Measurements from ENCODE around the gene A2M. TPM values are rescaled to one million over a fixed set of nuclear protein-coding genes. Genes with fewer than 3 reads are reported as not detected.

A2M gene
- total RNA-seq, 1 donor from 2014 or later = 996 TPM

DNA sequence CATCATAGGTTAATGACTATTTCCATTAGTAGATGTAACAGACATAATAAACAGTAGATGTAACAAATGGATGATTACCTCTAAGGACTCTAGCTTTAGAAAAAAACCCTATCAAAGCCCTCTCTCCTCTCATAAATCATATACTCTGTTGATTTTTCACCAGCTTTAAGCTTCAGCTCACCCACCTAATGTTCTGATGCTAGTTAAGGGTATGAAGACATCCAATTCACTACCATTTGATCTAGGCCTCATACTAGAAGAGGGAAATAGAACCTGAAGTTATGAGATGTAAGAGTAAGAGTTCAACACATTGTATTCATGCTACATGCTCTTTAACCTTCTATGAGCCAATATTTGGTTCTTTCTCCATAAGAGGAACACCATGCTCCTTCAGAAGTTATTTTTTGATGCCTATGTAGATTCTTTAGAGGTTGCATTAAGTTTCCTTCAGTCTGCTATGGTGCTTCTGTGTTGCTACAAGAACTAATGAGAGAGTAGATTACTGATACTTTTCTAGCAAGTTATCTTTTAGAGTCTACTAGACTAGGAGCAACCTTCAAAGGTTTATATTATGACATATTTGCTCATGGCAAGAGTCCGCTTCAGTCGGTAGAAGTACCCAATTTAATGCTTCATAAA is 16.0 kb downstream of the A2M start:
- DNase-seq (ENCODE audit: low spot score) = no peak

DNA sequence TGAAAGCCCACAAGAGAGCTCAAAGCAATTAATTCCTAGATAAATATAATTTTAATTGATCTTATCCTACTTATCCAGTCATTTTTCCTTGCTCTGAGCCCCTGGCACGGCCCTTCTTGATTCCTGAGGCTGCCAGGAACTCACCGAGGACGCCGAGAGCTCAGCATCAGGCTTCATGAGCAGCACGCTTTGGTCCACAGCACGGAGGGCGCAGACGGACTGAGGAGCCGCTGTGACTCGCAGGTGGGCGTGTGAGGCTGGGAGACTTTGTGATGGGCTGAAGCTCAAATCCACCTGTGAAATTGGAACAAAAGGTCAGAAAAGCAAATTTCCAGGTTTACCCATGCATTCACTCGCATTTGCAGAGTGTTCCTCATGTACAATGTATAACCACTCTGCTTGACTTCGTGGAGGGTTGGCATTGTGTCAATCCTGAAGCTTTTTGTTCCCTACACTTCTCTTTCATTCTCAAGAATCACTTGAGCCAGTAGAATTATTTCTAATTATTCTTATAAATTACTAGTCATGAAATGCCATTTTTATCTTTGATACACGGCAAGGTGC is 17.2 kb downstream of the A2M start:
- no peak for DNase-seq (ENCODE audit: low spot score)

- DNase-seq (ENCODE audit: low spot score) = no peak
These were observed 17.6 kb downstream of the A2M start for GRCh38 chr12:9098115-9098452.

- DNase-seq (ENCODE audit: low spot score) = no peak
These were observed 19.0 kb downstream of the A2M start for GRCh38 chr12:9096563-9097176.

- DNase-seq (ENCODE audit: low spot score) = no peak
These were observed 20.4 kb downstream of the A2M start for GRCh38 chr12:9095322-9095721.

GRCh38 chr12:9094512-9095206 is 21.1 kb downstream of the A2M start:
- no peak for DNase-seq (ENCODE audit: low spot score)

- DNase-seq (ENCODE audit: low spot score) = no peak
These were observed 23.7 kb downstream of the A2M start for GRCh38 chr12:9091891-9092598.

DNA sequence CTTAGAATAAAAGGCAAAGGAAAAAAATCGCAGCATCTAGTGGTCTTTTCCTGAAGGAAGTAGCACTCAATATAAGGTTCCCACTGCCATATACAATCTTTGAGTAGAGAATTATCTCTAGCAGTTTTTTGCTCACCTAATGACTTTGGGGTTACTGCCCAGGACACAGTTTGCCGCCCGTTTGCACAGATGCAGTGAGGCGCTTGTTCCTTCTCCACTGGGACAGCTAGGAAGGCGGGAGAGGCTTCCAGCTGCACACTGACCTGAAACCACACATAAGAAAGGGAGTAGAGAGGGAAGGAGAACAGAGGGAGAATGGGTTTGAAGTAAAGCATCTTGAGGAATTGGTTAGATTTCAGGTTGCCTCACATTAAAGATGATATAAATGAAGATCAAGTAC is 25.5 kb downstream of the A2M start:
- no peak for DNase-seq (ENCODE audit: low spot score)

DNA sequence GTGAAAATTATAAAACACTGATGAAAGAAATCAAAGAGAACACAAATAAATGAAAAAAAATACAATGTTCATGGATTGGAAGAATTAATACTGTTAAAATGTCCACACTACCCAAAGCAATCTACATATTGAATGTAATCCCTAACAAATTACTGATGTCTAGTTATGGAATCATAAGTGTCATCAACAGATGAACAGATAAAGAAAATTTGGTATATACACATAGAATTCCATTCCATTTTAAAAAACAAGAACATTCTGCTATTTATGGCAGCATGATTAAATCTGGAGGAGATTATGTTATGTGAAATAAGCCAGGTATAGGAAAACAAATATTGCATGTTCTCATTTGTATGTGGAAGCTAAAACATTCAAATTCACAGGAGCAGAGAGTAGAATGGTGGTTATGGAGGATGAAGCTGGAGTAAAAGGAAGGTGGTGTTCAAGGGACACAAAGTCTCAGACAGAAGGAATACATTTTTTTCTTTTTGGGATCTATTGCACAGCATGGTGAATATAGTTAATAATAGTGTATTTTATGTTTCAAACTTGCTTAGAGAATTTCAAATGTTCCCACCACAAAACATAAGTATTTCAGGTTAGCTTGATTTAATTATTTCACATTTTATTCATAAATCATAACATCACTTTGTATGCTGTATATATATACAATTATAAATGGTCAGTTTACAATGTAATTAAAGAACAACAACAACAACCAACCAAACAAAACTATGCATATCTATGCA is 28.5 kb downstream of the A2M start:
- no peak for DNase-seq (ENCODE audit: low spot score)

DNA sequence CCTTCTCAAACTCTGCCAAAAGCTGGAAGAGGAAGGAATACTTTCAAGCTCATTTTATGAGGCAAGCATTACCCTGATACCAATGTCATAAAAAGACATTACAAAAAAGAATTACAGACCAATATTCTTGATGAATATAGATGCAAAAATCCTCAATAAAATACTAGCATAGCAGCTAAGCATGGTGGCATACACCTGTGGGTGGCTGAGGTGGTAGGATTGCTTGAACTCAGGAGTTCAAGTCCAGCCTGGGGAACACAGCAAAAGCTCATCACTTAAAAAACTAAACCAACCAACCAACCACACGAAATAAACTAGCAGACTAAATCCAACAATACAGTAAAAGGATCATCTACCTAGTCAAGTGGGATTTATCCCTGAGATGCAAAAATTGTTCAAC is 29.6 kb downstream of the A2M start:
- no peak for DNase-seq (ENCODE audit: low spot score)

DNA sequence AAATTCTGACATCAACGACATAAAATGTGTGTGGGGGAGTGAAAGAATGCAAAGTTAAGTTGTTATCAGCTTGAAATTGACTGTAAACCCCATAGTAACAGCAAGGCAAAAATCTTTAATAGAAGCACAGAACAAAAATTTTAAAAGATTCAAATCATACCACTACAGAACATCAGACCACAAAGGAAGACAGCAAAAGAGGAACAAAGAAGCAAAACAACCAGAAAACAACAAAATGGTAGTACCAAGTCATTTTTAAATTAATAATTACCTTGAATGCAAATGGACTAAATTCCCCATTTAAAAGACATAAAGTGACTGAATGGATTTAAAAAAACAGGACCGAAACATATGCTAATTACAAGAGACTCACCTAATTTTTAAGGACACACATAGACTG is 31.3 kb downstream of the A2M start:
- no peak for DNase-seq (ENCODE audit: low spot score)

GRCh38 chr12:9083793-9084192 is 31.9 kb downstream of the A2M start:
- DNase-seq (ENCODE audit: low spot score) = no peak

GRCh38 chr12:9081667-9082427 is 33.9 kb downstream of the A2M start:
- DNase-seq (ENCODE audit: low spot score) = no peak

DNA sequence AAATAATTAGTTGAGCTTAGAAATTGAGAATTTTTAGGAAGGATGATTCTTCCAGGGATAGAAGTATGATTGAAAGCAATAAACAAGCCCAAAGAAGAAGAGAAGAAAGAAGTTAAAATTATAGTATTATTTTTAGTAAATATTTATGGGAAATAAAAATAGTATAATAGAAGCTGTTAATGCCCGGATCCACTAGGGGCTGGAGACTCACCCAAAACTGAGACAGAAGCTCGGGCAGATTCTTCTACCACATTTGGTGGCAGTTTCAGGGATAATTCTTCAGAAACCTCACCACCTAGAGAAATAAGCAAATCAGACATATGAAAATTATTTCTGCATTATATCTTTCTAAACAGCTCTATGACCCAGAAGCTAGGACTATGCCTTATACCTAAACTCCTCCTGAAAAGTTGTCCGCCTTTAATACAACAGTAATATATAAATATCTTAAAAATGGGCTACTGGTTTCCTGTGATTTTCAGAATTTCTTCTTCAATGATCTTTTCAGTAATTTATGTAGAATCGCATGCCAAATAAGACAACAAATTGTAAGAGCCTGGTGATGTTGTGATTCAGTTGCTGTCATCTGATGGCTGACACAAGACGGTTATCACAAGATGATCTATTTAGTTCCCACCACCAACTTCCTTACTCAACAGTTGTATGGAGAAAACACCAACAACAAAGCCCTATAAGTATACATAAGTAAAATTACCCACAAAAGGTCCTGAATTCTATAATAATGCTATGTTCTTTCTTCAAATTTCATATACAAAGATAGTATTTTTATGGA is 35.6 kb downstream of the A2M start:
- no peak for DNase-seq (ENCODE audit: low spot score)

DNA sequence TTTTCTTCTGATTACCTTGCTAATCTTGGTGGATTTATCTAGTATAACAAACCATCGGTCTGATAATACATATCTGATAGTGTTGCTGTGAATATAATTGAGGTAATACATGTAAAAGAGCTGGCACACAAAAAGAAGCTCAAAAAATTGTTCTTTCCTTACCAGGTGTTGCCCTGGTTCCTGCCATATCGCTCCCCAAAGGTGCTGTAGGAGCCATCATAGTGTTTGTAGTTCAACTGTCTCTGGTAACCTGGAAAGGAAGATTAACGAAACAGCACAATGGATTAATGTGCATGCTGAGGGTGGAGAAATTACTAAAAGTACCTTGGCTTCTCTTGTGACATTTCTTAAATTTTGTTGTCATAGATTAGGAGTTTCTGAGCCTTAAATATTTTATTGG is 36.6 kb downstream of the A2M start:
- no peak for DNase-seq (ENCODE audit: low spot score)

DNA sequence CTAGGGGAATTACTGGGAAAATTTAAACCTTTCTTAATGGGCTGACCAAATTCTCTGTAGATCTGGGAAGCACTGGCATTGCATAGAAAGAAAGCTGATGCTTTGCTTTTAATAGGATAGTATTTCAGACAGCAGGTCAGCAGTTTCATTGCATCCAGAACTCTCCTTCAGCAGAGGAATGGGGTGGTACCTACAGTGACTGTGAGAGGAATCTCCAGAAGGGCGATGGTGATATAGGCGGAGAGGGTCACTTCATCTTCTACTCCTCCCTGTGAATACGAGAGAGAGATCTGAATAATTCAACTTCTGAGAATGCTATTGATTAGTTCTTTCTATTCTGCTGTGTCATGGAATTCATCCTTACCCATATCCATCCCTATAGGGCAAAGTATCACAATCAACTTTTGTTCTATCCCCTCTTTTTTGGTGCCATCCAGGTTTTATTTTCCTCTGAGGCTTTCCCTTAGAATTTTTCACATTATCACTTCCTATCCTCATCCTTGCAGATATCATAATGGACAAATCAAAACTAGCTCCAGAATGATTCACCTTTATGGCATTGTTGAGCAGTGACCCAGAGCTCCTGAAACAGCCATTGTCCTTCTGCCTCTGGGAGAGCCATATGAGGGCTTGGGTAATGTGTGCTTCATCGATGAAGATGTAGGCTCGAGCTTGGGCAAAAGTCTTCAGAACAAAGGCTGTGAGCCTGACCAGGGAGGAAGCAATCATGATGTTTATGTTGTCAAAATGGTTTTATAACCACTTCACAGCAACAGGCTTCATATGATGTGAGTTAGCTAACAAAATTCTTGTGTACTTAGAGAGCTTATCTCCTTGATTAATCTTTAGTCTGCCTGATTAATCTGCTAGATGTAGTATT is 38.3 kb downstream of the A2M start:
- DNase-seq (ENCODE audit: low spot score) = no peak

DNA sequence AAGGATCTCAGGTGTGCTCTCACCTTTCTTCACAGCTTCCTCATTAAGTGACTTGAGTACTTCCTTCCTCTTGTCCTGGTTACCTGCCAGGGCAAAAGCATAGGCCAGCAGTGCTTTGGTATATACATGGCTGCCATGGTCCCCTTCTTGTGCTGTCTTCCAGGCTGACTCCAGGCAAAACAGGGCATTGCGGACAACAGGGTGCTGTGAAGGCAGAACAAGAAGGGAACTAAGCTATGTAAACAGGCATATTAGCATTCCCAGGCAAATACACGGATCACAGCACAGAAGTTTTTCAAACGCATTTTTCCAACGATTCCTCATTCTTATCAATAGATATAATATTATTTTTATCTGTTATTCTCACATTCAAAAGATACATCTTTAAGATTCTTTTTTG is 39.0 kb downstream of the A2M start:
- no peak for DNase-seq (ENCODE audit: low spot score)

DNA sequence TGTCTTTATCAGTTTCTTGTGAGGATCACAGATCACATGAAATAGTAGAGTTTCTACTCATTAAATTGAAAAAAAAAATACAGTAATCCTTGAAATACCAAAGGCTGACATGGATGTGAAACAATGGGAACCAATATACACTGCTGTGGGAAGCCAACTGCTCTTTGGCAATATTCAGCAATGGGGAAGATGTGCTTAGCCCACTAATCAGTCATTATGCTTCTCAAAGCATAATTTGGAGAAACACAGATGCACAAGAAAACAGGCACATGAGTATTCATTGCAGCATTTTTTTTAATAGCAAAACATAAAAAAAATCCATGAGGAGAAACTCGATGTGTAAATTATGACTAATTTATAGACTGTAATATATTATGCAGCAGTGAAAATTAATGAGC is 40.6 kb downstream of the A2M start:
- no peak for DNase-seq (ENCODE audit: low spot score)
